ENCODE results near the gene UBE2D2.
"Not testable (repeated sequence)": the region's sequence is repeated elsewhere in the genome, so short reads cannot be mapped to it uniquely, and the experiment has no call there.

UBE2D2 gene

DNA sequence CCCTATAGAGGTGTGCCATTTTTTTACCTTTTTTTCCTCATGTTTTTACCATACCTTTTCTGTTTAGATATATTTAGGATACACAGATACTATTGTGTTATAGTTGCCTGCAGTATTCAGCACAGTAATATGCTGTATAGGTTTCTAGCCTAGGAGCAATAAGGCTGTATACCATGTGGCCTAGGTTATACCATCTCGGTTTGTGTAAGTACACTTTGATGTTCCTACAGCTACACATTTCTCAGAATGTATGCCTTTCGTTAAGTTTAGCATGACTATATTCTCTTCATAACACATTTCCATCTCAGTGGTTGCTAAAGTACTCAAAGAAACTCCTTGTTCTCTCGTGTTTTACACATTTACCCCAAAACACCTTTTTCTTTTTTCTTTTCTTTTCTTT is 23.0 kb downstream of the UBE2D2 start:
- no peak for DNase-seq (ENCODE audit: low read depth)

DNA sequence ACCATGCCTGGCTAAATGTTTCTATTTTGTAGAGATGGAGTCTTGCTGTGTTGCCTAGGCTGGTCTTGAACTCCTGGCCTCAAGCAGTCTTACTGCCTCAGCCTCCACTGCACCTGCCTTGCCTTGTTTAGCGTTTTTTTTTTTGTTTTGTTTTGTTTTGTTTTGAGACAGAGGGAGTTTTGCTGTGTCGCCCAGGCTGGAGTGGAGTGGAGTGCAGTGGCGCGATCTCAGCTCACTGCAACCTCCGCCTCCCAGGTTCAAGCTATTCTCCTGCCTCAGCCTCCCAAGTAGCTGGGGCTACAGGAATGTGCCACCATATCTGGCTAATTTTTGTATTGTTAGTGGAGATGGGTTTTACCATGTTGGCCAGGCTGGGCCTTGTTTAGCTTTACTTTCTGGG is 27.0 kb downstream of the UBE2D2 start:
- DNase-seq (ENCODE audit: low read depth): not testable (repeated sequence)

GRCh38 chr5:139588962-139589361 is 27.8 kb downstream of the UBE2D2 start:
- no peak for DNase-seq (ENCODE audit: low read depth)

DNA sequence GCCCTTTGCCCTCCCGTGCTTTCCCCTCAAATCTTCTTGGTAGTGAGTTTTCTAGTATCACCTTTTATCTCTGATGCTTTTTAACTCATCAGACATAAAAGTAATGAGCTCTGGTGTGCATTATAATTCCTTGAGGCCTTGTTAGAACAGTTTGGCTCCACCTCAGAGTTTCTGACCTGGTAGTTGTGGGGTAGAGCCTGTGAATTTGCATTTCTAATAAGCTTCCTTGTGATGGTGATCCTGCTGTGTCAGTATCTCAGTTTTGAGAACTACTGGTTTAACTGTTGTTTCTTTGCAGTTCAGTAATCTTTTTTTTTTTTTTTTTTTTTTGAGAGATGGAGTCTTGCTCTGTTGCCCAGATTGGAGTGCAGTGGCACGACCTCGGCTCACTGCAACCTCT is 31.1 kb downstream of the UBE2D2 start:
- no peak for DNase-seq (ENCODE audit: low read depth)

DNA sequence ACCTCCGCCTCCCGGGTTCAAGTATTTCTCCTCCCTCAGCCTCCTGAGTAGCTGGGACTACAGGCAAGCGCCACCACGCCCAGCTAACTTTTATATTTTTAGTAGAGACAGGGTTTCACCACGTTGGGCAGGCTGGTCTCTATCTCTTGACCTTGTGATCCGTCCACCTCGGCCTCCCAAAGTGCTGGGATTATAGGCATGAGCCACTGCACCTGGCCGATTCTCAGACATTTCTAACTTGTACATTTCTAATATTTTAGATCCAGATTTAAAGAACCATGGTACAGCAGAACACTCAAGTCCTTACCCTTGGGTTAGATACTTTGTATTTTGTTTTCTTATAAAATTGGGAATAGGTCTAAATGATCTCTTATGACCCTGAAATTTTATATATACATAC is 31.9 kb downstream of the UBE2D2 start:
- DNase-seq (ENCODE audit: low read depth): not testable (repeated sequence)

DNA sequence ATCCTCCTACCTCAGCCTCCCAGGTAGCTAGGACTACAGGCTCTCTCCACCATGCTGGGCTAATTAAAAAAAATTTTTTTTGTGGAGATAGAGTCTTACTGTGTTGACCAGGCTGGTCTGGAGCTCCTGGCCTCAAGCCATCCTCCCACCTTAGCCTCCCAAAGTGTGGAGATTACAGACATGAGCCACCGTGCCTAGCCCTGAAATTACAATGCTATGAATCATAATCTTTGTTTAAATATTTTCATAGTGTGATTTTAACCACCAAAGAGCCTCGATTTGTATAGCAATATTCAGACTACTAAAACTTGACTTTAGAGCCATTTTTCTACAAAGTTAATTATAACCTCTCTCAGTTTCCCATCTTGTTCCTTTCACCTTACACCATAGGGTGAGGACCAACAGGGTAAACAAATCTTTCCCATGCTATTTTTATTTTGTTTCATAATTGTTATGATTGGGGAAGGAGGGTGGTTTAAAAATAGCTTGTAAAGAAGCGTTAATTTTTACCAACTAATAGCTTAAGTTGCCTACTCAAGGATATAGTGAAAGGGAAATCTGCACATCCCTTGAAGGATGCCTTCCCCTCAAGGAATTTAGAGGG is 32.7 kb downstream of the UBE2D2 start:
- no peak for DNase-seq (ENCODE audit: low read depth)

DNA sequence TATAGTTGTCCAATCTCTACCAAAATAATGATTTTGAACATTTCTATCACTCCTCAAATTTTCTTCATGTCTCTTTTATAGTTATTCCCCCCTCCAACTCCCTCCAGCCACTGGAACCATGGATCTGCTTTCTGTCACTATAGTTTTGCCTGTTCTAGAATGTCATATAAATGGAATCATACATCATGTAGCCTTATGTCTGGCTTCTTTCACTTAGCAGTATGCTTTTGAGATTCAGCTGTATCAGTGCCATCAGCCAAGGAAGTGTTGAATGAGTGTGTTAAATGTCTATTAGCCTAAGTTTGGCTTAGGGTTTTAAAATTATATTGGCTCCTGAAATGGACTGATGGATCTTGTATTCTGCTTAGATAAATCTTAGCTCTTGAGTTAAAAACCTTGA is 36.0 kb downstream of the UBE2D2 start:
- no peak for DNase-seq (ENCODE audit: low read depth)

DNA sequence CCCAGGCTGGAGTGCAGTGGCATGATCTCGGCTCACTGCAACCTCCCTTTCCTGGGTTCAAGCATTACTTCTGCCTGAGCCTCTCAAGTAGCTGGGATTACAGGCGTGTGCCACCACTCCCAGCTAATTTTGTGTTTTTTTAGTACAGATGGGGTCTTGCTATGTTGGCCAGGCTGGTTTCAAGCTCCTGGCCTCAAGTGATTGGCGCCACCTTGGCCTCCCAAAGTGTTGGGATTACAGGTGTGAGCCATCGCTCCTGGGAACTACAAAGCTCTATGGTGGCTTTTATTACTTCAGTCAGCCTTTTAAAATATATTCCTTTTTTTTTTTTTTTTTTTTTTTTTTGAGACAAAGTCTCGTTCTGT is 37.4 kb downstream of the UBE2D2 start:
- DNase-seq (ENCODE audit: low read depth): not testable (repeated sequence)

DNA sequence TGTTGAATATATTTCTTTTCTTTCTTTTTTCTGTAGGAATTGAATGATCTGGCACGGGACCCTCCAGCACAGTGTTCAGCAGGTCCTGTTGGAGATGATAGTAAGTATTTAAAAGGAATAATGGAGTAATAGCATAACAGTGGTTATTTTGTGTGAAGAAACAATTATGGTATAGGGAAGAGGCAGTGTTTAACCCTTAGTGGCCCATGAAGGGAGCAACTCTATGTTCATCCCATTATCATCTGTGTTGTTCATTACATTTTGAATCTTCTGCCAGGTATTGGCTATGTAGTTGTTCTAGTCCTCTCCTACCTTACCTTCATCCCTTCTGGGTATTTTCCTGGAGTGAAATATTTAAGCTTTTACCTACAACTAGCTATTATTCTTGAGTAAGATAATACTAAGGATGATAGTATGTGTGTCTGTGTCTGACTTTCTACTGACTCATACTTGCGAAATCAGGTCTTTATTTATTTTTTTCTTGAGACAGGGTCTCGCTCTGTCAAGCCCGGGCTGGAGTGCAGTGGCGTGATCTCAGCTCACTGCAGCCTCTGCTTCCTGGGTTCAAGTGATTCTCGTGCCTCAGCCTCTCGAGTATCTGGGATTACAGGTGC is 39.3 kb downstream of the UBE2D2 start:
- DNase-seq (ENCODE audit: low read depth): no peak

DNA sequence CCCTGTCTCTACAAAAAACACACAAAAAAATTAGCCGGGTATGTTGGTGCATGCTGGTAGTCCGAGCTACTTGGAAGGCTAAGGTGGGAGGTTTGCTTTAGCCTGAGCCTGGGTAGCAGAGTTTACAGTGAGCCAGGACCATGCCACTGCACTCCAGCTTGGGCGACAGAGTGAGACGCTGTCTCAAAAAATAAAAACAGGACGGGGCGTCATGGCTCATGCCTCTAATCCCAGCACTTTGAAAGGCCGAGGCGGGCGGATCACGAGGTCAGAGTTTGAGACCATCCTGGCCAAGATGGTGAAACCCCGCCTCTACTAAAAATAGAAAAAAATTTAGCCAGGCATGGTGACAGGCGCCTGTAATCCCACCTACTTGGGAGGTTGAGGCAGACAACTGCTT is 40.3 kb downstream of the UBE2D2 start:
- DNase-seq (ENCODE audit: low read depth): no peak

GRCh38 chr5:139601948-139602347 is 40.8 kb downstream of the UBE2D2 start:
- DNase-seq (ENCODE audit: low read depth): not testable (repeated sequence)

DNA sequence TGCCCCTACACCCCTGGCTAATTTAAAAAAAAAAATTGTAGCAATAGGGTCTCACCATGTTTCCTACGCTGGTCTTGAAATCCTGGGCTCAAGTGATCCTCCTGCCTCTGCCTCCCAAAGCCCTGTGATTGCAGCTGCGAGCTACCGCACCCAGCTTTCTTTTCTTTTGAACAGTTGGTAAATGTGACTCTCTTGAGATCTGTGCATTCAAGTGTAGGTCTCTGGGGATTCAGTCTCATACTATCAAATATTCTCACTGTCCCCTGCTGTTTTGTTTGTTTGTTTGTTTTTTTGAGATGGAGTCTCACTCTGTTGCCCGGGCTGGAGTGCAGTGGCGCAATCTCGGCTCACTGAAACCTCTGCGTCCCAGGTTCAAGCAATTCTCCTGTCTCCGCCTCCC is 44.7 kb downstream of the UBE2D2 start:
- DNase-seq (ENCODE audit: low read depth): no peak

GRCh38 chr5:139611703-139612584 is 50.8 kb downstream of the UBE2D2 start:
- no peak for DNase-seq (ENCODE audit: low read depth)

DNA sequence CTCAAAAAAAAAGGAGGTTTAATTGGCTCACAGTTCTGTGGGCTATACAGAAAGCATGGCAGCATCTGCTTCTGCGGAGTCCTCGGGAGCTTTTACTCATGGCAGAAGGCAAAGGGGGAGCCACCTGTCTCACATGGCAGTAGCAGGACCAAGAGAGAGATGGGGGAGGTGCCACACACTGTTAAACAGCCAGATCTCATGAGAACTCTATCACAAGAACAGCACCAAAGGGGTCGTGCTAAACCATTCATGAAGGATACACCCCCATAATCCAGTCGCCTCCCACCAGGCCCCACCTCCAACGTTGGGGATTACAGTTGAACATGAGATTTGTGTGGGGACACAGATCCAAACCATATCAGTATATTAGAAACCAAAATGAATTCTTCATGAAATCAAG is 58.7 kb downstream of the UBE2D2 start:
- no peak for DNase-seq (ENCODE audit: low read depth)

DNA sequence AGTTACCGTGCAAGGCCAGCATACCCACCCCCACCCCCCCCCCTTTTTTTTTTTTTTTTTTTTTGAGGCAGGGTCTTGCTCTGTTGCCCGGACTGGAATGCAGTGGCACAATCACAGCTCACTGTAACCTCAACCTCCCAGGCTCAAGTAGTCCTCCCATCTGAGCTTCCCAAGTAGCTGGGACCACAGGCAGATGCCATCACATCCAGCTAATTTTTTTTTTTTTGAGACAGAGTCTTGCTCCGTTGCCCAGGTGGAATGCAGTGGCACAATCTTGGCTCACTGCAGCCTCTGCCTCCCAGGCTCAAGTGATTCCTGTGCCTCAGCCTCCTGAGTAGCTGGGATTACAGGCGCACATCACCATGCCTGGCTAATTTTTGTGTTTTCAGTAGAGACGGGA is 64.3 kb downstream of the UBE2D2 start:
- not testable (repeated sequence) for DNase-seq (ENCODE audit: low read depth)

DNA sequence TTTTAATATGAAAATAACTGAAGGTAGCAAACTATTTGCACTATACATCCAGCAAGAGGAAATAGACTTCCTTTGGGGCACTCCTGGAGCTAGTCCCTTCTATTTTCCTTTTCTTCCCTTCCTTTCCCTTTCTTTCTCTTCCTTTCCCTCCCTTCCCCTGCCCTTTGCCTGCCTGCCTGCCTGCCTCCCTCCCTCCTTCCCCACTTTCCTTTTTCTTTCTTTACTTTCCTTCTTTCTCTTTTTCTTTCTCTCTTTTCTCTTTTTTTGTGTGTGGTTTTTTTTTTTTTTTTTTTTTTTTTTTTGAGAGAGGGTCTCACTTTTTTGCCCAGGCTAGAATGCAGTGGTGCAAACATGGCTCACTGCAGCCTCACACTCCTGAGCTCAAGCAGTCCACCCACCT is 69.7 kb downstream of the UBE2D2 start:
- no peak for DNase-seq (ENCODE audit: low read depth)

DNA sequence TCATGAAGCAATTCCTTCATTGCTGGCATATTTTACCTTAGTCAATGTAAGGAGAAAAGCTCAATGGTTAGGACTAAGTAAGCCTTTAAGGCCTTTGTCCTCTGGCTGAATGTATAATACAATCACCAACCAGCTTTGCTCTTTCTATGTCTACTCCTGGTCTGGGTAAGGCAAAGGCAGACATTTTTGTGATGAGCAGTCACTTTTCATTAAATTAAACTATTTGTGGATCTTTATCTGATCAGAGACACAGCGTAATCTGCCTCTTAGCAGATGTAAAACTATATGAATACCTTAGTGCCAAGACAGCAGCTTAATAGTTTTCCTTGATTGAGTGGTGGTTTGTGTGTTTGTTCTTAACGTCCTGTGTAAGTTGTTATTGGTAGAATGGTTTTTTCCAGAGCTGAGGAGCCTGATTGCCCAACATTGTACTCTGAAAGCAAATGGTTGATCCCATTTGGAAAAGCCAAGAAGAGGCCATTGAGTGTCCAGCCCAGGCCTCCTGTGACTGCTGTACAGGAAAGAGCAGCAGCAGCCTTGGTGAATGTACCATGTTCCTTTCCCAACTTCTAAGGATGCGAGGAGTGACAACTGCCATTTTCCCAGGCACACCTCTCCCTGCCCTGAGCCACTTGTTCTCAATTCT is 70.5 kb downstream of the UBE2D2 start:
- no peak for DNase-seq (ENCODE audit: low read depth)

GRCh38 chr5:139633295-139634027 is 72.3 kb downstream of the UBE2D2 start:
- no peak for DNase-seq (ENCODE audit: low read depth)

DNA sequence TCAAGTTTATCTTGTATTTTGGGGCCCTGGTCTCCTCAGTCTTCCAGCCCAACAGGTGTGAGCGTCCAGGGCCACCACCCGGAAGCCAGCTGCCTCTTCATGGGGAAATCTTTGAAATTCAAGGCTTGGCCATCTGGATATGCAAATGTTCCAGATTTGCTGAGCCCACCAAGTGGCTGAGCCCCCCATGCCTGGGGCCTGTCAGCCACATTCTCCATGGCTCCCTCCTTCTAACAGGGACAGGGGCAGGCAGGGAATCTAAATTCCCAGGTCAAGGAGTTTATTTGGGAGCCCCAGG is 72.8 kb downstream of the UBE2D2 start:
- no peak for DNase-seq (ENCODE audit: low read depth)

GRCh38 chr5:139634541-139634940 is 73.4 kb downstream of the UBE2D2 start:
- no peak for DNase-seq (ENCODE audit: low read depth)

GRCh38 chr5:139635191-139635590 is 74.1 kb downstream of the UBE2D2 start:
- DNase-seq (ENCODE audit: low read depth): no peak

- DNase-seq (ENCODE audit: low read depth): no peak
These were observed 74.6 kb downstream of the UBE2D2 start for GRCh38 chr5:139635606-139636206.

Measured in stimulated activated CD8-positive, alpha-beta memory T cell treated with anti-CD3 and anti-CD28 coated beads, Interleukin-4, amount 100 ng/mL, for 24 hours (primary cell).